Stomach (tissue), 4 donors: ENCODE measurements around the gene TPRG1.

Experiments
- POLR2A ChIP-seq, 4 donors: fragments of 450-650 bp; IDR thresholded peaks; one replicate each; pipeline ENCODE4 v1.6.1; 2016; ENCODE audit warnings: antibody characterized with exemption in 4 of 4, control low read depth in 2 of 4, mild to moderate bottlenecking in 1 of 4, moderate library complexity in 1 of 4
- TF ChIP-seq, protein P1 (sequence below), 7 experiments: fragments of 450-650 bp in 4 of 7; fragments of 200-600 bp in 3 of 7; sonication (generic) in 3 of 7; IDR thresholded peaks; one replicate each; pipeline ENCODE4 v1.5.1; 2016 to 2019; ENCODE audit warnings: antibody characterized with exemption in 7 of 7, control low read depth in 2 of 7, mild to moderate bottlenecking in 1 of 7

DNA sequence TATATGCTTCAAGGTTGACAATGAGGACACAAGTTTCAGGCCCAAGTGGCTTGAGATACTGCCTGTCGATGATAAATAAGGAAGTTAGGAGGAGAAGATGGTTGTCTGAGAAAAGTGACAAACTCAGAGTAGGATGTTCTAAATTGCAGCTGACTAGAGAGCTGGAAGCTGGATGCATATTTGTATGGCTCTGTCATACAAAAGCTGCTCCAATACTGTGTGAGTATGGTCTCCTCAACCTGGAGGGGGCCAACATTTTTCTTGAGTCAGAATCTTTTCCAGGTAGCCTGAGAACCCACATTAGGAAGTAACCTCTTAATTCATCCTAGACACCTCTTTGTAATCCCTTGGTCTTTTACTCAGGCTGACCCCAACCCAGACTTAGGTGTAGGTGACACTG lies 28.4 kb upstream of the TPRG1 start:
- TF ChIP-seq, protein P1, sequence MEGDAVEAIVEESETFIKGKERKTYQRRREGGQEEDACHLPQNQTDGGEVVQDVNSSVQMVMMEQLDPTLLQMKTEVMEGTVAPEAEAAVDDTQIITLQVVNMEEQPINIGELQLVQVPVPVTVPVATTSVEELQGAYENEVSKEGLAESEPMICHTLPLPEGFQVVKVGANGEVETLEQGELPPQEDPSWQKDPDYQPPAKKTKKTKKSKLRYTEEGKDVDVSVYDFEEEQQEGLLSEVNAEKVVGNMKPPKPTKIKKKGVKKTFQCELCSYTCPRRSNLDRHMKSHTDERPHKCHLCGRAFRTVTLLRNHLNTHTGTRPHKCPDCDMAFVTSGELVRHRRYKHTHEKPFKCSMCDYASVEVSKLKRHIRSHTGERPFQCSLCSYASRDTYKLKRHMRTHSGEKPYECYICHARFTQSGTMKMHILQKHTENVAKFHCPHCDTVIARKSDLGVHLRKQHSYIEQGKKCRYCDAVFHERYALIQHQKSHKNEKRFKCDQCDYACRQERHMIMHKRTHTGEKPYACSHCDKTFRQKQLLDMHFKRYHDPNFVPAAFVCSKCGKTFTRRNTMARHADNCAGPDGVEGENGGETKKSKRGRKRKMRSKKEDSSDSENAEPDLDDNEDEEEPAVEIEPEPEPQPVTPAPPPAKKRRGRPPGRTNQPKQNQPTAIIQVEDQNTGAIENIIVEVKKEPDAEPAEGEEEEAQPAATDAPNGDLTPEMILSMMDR (IDR thresholded peaks at IDR 0.05) = no peak
- no peak for TF ChIP-seq POLR2A (IDR thresholded peaks at IDR 0.05)
